ENCODE results near the gene ARHGAP18. TPM values are rescaled to one million over a fixed set of nuclear protein-coding genes. Genes with fewer than 3 reads are reported as not detected.

The ARHGAP18 gene
- total RNA-seq, 2 donors from 2014 or later, result 14.3 to 17.7 TPM

GRCh38 chr6:129638055-129638684, 71.8 kb downstream of the ARHGAP18 start:
- H3K27ac Mint-ChIP-seq, result peak overlapping the region; percentile 42
- Histone ChIP-seq H3K27me3 (ENCODE audit: control insufficient read depth, insufficient read depth, low read length, poor library complexity, severe bottlenecking) (no peaks in the 10 kb centered on the region), H3K27ac (ENCODE audit: low read depth, low read length) (no peak overlapping the region), H3K36me3 (ENCODE audit: control insufficient read depth, insufficient read depth, low read length) (no peaks in the 10 kb centered on the region), H3K4me3 (ENCODE audit: low read length) (peak overlapping the region; percentile 2), H3K4me1 (ENCODE audit: control insufficient read depth, insufficient read depth, low read length) (peaks cover 10% of the 10 kb centered on the region), H3K9ac (ENCODE audit: extremely low read depth, low read length, poor library complexity, severe bottlenecking) (no peak overlapping the region), H3K9me3 (ENCODE audit: control insufficient read depth, low read length) (peaks cover 5% of the 10 kb centered on the region)
- H3K9me3 Mint-ChIP-seq, result peaks cover 3% of the 10 kb centered on the region
- H3K27me3 Mint-ChIP-seq (ENCODE audit: insufficient read depth), result no peaks in the 10 kb centered on the region
- WGBS, 2 experiments (ENCODE audit: insufficient coverage in 1 of 2, insufficient read length in 1 of 2), result 53 to 63% methylated on average over 7 to 8 of the region's 8 CpGs
- DNase-seq, result no peak
- H3K36me3 Mint-ChIP-seq (ENCODE audit: low read depth), result peaks cover 28% of the 10 kb centered on the region
- TF ChIP-seq CTCF (conservative IDR thresholded peaks at IDR 0.05), result no peak
- peaks cover 35% of the 10 kb centered on the region for H3K4me1 Mint-ChIP-seq
- H3K4me3 Mint-ChIP-seq, result peak overlapping the region; percentile 4

GRCh38 chr6:129637340-129638054, 72.5 kb downstream of the ARHGAP18 start:
- Histone ChIP-seq H3K9ac (ENCODE audit: extremely low read depth, low read length, poor library complexity, severe bottlenecking) (no peak overlapping the region), H3K4me1 (ENCODE audit: control insufficient read depth, insufficient read depth, low read length) (peaks cover 9% of the 10 kb centered on the region), H3K36me3 (ENCODE audit: control insufficient read depth, insufficient read depth, low read length) (no peaks in the 10 kb centered on the region), H3K9me3 (ENCODE audit: control insufficient read depth, low read length) (peaks cover 4% of the 10 kb centered on the region), H3K27me3 (ENCODE audit: control insufficient read depth, insufficient read depth, low read length, poor library complexity, severe bottlenecking) (no peaks in the 10 kb centered on the region), H3K27ac (ENCODE audit: low read depth, low read length) (no peak overlapping the region), H3K4me3 (ENCODE audit: low read length) (no peak overlapping the region)
- Mint-ChIP-seq H3K4me3 (no peak overlapping the region), H3K36me3 (ENCODE audit: low read depth) (peaks cover 28% of the 10 kb centered on the region), H3K9me3 (peaks cover 3% of the 10 kb centered on the region), H3K27me3 (ENCODE audit: insufficient read depth) (no peaks in the 10 kb centered on the region), H3K27ac (peak overlapping the region; percentile 3), H3K4me1 (peaks cover 33% of the 10 kb centered on the region)
- 92 to 94% methylated on average over 3 of the region's 3 CpGs for WGBS, 2 experiments (ENCODE audit: insufficient coverage in 1 of 2, insufficient read length in 1 of 2)
- no peak for DNase-seq
- TF ChIP-seq CTCF (conservative IDR thresholded peaks at IDR 0.05), result no peak

- peaks cover 9% of the 10 kb centered on the region for H3K4me1 ChIP-seq (ENCODE audit: control insufficient read depth, insufficient read depth, low read length)
- H3K4me3 ChIP-seq (ENCODE audit: low read length), result no peak overlapping the region
- Mint-ChIP-seq H3K27me3 (ENCODE audit: insufficient read depth) (no peaks in the 10 kb centered on the region), H3K4me1 (peaks cover 33% of the 10 kb centered on the region), H3K27ac (no peak overlapping the region), H3K9me3 (no peaks in the 10 kb centered on the region), H3K36me3 (ENCODE audit: low read depth) (peaks cover 25% of the 10 kb centered on the region), H3K4me3 (no peak overlapping the region)
- WGBS, 2 experiments (ENCODE audit: insufficient coverage in 1 of 2, insufficient read length in 1 of 2), result 94 to 100% methylated on average over 1 to 3 of the region's 3 CpGs
- no peaks in the 10 kb centered on the region for H3K27me3 ChIP-seq (ENCODE audit: control insufficient read depth, insufficient read depth, low read length, poor library complexity, severe bottlenecking)
- no peaks in the 10 kb centered on the region for H3K9me3 ChIP-seq (ENCODE audit: control insufficient read depth, low read length)
- no peak for TF ChIP-seq CTCF (conservative IDR thresholded peaks at IDR 0.05)
- no peak for DNase-seq
- H3K27ac ChIP-seq (ENCODE audit: low read depth, low read length), result no peak overlapping the region
- no peak overlapping the region for H3K9ac ChIP-seq (ENCODE audit: extremely low read depth, low read length, poor library complexity, severe bottlenecking)
- no peaks in the 10 kb centered on the region for H3K36me3 ChIP-seq (ENCODE audit: control insufficient read depth, insufficient read depth, low read length)
Measured at GRCh38 chr6:129635396-129636130, 74.4 kb downstream of the ARHGAP18 start.

All from endodermal cell (in vitro differentiated cells).